Urinary bladder (tissue), 4 donors: ENCODE measurements around the gene ANXA9. TPM values are rescaled to one million over a fixed set of nuclear protein-coding genes. Genes with fewer than 3 reads are reported as not detected.

Source experiments
- DNase-seq: peaks from one replicate; pipeline ENCODE4 v3.0.0-alpha.2; 2015; ENCODE audit errors: extremely low spot score
- H3K27ac ChIP-seq: one replicate; pipeline ENCODE4 v1.5.1; 2013; ENCODE audit warnings: low read depth, mild to moderate bottlenecking, moderate library complexity
- H3K36me3 ChIP-seq: one replicate; pipeline ENCODE4 v1.6.1; 2013; ENCODE audit warnings: mild to moderate bottlenecking, moderate library complexity; ENCODE audit not compliant: insufficient read depth
- H3K4me1 ChIP-seq: one replicate; pipeline ENCODE4 v1.6.1; 2013; ENCODE audit warnings: mild to moderate bottlenecking, moderate library complexity; ENCODE audit not compliant: insufficient read depth
- H3K4me3 ChIP-seq: one replicate; pipeline ENCODE4 v1.5.1; 2013; ENCODE audit warnings: low read depth, low read length
- WGBS: extraction: QIAGEN DNeasy Blood & Tissue Kit; methylation state at CpG from one replicate; pipeline ENCODE4 v1.1.7; 2013; 5-methylcytosine and 5-hydroxymethylcytosine counted together
- polyA plus RNA-seq: library from polyadenylated mRNA; stranded (reverse); fragments of 200-250 nt; gene quantifications from one replicate; pipeline ENCODE4 v1.2.3, GENCODE V29; 2013
- total RNA-seq: library from RNA; depleted of rRNA; stranded (reverse); fragments of >200 nt; gene quantifications from one replicate; pipeline ENCODE4 v1.2.3, GENCODE V29; 2014
- donor health status: healthy with polysubstance abuse.
- donor health status: healthy.

ANXA9 gene
- total and polyA plus RNA-seq, 2 donors, result 0.95 to 5.2 TPM

GRCh38 chr1:150969626-150970025 lies 12.5 kb upstream of the ANXA9 start:
- H3K4me1 ChIP-seq, result peaks cover 4% of the 10 kb centered on the region
- DNase-seq, result no peak
- 79% methylated on average over 3 of the region's 3 CpGs for WGBS

GRCh38 chr1:150970808-150971582 lies 11.1 kb upstream of the ANXA9 start:
- peak overlapping the region; percentile 26 for H3K27ac ChIP-seq
- WGBS, result 35% methylated on average over 11 of the region's 11 CpGs
- no peak for DNase-seq
- peaks cover under 1% of the 10 kb centered on the region for H3K36me3 ChIP-seq
- H3K4me1 ChIP-seq, result peaks cover 4% of the 10 kb centered on the region
- H3K4me3 ChIP-seq, result no peak overlapping the region

More at GRCh38 chr1:150969626-150970025, 12.5 kb upstream of the ANXA9 start:
- no peak overlapping the region for H3K27ac ChIP-seq
- H3K4me3 ChIP-seq, result no peak overlapping the region
- peaks cover 2% of the 10 kb centered on the region for H3K36me3 ChIP-seq

- Histone ChIP-seq H3K4me3 (no peak overlapping the region), H3K27ac (peak overlapping the region; percentile 26), H3K36me3 (no peaks in the 10 kb centered on the region), H3K4me1 (peaks cover 4% of the 10 kb centered on the region)
- no peak for DNase-seq
- WGBS, result 59% methylated on average over 6 of the region's 6 CpGs
Observed at GRCh38 chr1:150971583-150972416, 10.3 kb upstream of the ANXA9 start.

- DNase-seq, result no peak
Observed at GRCh38 chr1:150972417-150972940, 9.6 kb upstream of the ANXA9 start.

GRCh38 chr1:150973258-150973835 lies 8.7 kb upstream of the ANXA9 start:
- Histone ChIP-seq H3K27ac (peak overlapping the region; percentile 70), H3K36me3 (no peaks in the 10 kb centered on the region), H3K4me3 (peak overlapping the region; percentile 89), H3K4me1 (peaks cover 4% of the 10 kb centered on the region)
- WGBS, result 11% methylated on average over 15 of the region's 15 CpGs
- DNase-seq, result no peak

More at GRCh38 chr1:150972417-150972940, 9.6 kb upstream of the ANXA9 start:
- H3K4me1 ChIP-seq, result peaks cover 4% of the 10 kb centered on the region
- H3K4me3 ChIP-seq, result no peak overlapping the region
- no peaks in the 10 kb centered on the region for H3K36me3 ChIP-seq
- H3K27ac ChIP-seq, result peak overlapping the region; percentile 26
- 57% methylated on average over 4 of the region's 4 CpGs for WGBS

- H3K27ac ChIP-seq, result peak overlapping the region; percentile 90
- peak overlapping the region; percentile 89 for H3K4me3 ChIP-seq
- no peak for DNase-seq
- peaks cover 4% of the 10 kb centered on the region for H3K4me1 ChIP-seq
- WGBS, result under 1% methylated on average over 66 of the region's 67 CpGs
- no peaks in the 10 kb centered on the region for H3K36me3 ChIP-seq
Observed at GRCh38 chr1:150973836-150974579, 8.1 kb upstream of the ANXA9 start.

GRCh38 chr1:150974580-150975478 lies 7.3 kb upstream of the ANXA9 start, which contains the start of gene CERS2:
Gene CERS2, minus strand, starts transcription at chr1:150974835. Its CDS starts 5,745 bp downstream, at chr1:150969090.
- H3K4me1 ChIP-seq, result peaks cover 4% of the 10 kb centered on the region
- peak within 1 kb of the TSS; percentile 90 for H3K27ac ChIP-seq

GRCh38 chr1:150976401-150976821 lies 5.7 kb upstream of the ANXA9 start:
- Histone ChIP-seq H3K27ac (no peak overlapping the region), H3K36me3 (no peaks in the 10 kb centered on the region), H3K4me1 (peaks cover 4% of the 10 kb centered on the region), H3K4me3 (no peak overlapping the region)
- 93% methylated on average over 9 of the region's 9 CpGs for WGBS
- DNase-seq, result no peak

More at GRCh38 chr1:150974580-150975478, 7.3 kb upstream of the ANXA9 start, which contains the start of gene CERS2:
- 4% methylated on average over 106 of the region's 106 CpGs for WGBS
- H3K4me3 ChIP-seq, result peak within 1 kb of the TSS; percentile 89
- peak; percentile 43 for DNase-seq
- no peaks in the 10 kb centered on the region for H3K36me3 ChIP-seq

- DNase-seq, result no peak
- no peak overlapping the region for H3K4me3 ChIP-seq
- no peak overlapping the region for H3K27ac ChIP-seq
- H3K36me3 ChIP-seq, result no peaks in the 10 kb centered on the region
- 67% methylated on average over 11 of the region's 11 CpGs for WGBS
- peaks cover 4% of the 10 kb centered on the region for H3K4me1 ChIP-seq
Observed at GRCh38 chr1:150976879-150977694, 5.0 kb upstream of the ANXA9 start.

- Histone ChIP-seq H3K36me3 (no peaks in the 10 kb centered on the region), H3K4me1 (no peaks in the 10 kb centered on the region), H3K4me3 (no peak overlapping the region), H3K27ac (no peak overlapping the region)
- 15% methylated on average over 23 of the region's 23 CpGs for WGBS
- peak; percentile 90 for DNase-seq
Observed at GRCh38 chr1:150979092-150980056, 2.7 kb upstream of the ANXA9 start.
